GM23338 (cell line): ENCODE data around the gene CFAP74. TPM values are rescaled to one million over a fixed set of nuclear protein-coding genes. Genes with fewer than 3 reads are reported as not detected.

Source experiments
- ATAC-seq: fragments of 200-7000 bp; cut with Tn5 transposase; 3 replicates; pipeline ENCODE4 v1.9.1; 2020
- DNase-seq: peaks from one replicate; pipeline ENCODE4 v3.0.0-alpha.2; 2015; ENCODE audit warnings: low spot score
- H2AFZ ChIP-seq: fragments of 200-600 bp; sonication (generic); 2 replicates; pipeline ENCODE4 v1.8.0; 2016; ENCODE audit warnings: antibody characterized with exemption, mild to moderate bottlenecking, moderate library complexity
- H3F3A ChIP-seq: fragments of 200-600 bp; sonication (generic); replicated peaks from 2 replicates; pipeline ENCODE4 v1.8.0; 2017; ENCODE audit warnings: antibody characterized with exemption, mixed run types, low read depth
- H3K27ac ChIP-seq: fragments of 200-600 bp; sonication (generic); 2 replicates; pipeline ENCODE4 v1.6.1; 2016; ENCODE audit warnings: low read depth
- H3K27me3 ChIP-seq: fragments of 200-600 bp; sonication (generic); 2 replicates; pipeline ENCODE4 v1.8.0; 2016; ENCODE audit warnings: mild to moderate bottlenecking, mixed run types, moderate library complexity; ENCODE audit not compliant: insufficient read depth
- H3K36me3 ChIP-seq: fragments of 200-600 bp; sonication (generic); 2 replicates; pipeline ENCODE4 v1.8.0; 2016; ENCODE audit warnings: mild to moderate bottlenecking; ENCODE audit not compliant: insufficient read depth
- H3K4me1 ChIP-seq: fragments of 200-600 bp; sonication (generic); 2 replicates; pipeline ENCODE4 v1.8.0; 2016; ENCODE audit warnings: mild to moderate bottlenecking, moderate library complexity; ENCODE audit not compliant: insufficient read depth
- H3K4me2 ChIP-seq: fragments of 200-600 bp; sonication (generic); 2 replicates; pipeline ENCODE4 v1.7.1; 2017; ENCODE audit warnings: mixed run types
- H3K4me3 ChIP-seq: fragments of 200-600 bp; sonication (generic); 2 replicates; pipeline ENCODE4 v1.6.1; 2016; ENCODE audit warnings: mixed run types
- H3K79me2 ChIP-seq: fragments of 200-600 bp; sonication (generic); replicated peaks from 2 replicates; pipeline ENCODE4 v1.8.0; 2017; ENCODE audit warnings: mild to moderate bottlenecking; ENCODE audit not compliant: insufficient read depth
- H3K9me2 ChIP-seq: fragments of 200-600 bp; sonication (generic); 2 replicates; pipeline ENCODE4 v1.8.0; 2017; ENCODE audit not compliant: insufficient read depth
- H4K20me1 ChIP-seq: fragments of 200-600 bp; sonication (generic); replicated peaks from 2 replicates; pipeline ENCODE4 v1.8.0; 2017; ENCODE audit warnings: mild to moderate bottlenecking; ENCODE audit not compliant: insufficient read depth
- H3K27ac Mint-ChIP-seq: 2 replicates; pipeline ENCODE4 v1.8.0; 2020; ENCODE audit warnings: inconsistent platforms, mild to moderate bottlenecking, moderate library complexity, mixed read lengths
- H3K27me3 Mint-ChIP-seq: 3 replicates; pipeline ENCODE4 v1.8.0; 2022; ENCODE audit warnings: low read depth, mild to moderate bottlenecking, moderate library complexity, mixed read lengths, inconsistent platforms; ENCODE audit not compliant: insufficient read depth, poor library complexity
- H3K36me3 Mint-ChIP-seq: 3 replicates; pipeline ENCODE4 v1.8.0; 2021; ENCODE audit warnings: low read depth, mild to moderate bottlenecking, inconsistent platforms, moderate library complexity, mixed read lengths
- H3K4me1 Mint-ChIP-seq: 3 replicates; pipeline ENCODE4 v1.8.0; 2020; ENCODE audit warnings: mild to moderate bottlenecking, inconsistent platforms, mixed read lengths
- H3K4me3 Mint-ChIP-seq: 3 replicates; pipeline ENCODE4 v1.8.0; 2021; ENCODE audit warnings: moderate library complexity, mild to moderate bottlenecking, inconsistent platforms, mixed read lengths
- H3K9me3 Mint-ChIP-seq: 3 replicates; pipeline ENCODE4 v1.8.0; 2020; ENCODE audit warnings: moderate library complexity, mild to moderate bottlenecking, inconsistent platforms, mixed read lengths
- CREB1 ChIP-seq: fragments of 250-450 bp; sonication (Bioruptor Pico); IDR thresholded peaks from 2 replicates; pipeline ENCODE4 v1.5.0; 2020; ENCODE audit warnings: low read depth, mild to moderate bottlenecking, moderate library complexity
- ETS1 ChIP-seq: IDR thresholded peaks from 2 replicates; pipeline ENCODE4 v1.6.1; 2016; ENCODE audit warnings: antibody characterized with exemption
- EZH2 ChIP-seq: fragments of 200-600 bp; sonication (generic); IDR thresholded peaks from one replicate; pipeline ENCODE4 v1.8.0; 2017; ENCODE audit warnings: antibody characterized with exemption, mild to moderate bottlenecking, low read depth; ENCODE audit not compliant: unreplicated experiment
- EZH2phosphoT487 ChIP-seq: fragments of 200-600 bp; sonication (generic); IDR thresholded peaks from one replicate; pipeline ENCODE4 v1.8.1; 2018; ENCODE audit warnings: antibody characterized with exemption; ENCODE audit not compliant: unreplicated experiment
- JUNB ChIP-seq: IDR thresholded peaks from one replicate; pipeline ENCODE4 v1.6.1; 2016; ENCODE audit warnings: antibody characterized with exemption; ENCODE audit not compliant: unreplicated experiment
- NANOG ChIP-seq: IDR thresholded peaks from 2 replicates; pipeline ENCODE4 v1.6.1; 2016; ENCODE audit warnings: antibody characterized with exemption, borderline replicate concordance
- POLR2AphosphoS5 ChIP-seq: IDR thresholded peaks from 2 replicates; pipeline ENCODE4 v1.6.1; 2016; ENCODE audit warnings: antibody characterized with exemption, low read depth
- REST ChIP-seq: IDR thresholded peaks from one replicate; pipeline ENCODE4 v1.6.1; 2018; ENCODE audit warnings: antibody characterized with exemption; ENCODE audit not compliant: unreplicated experiment
- STAT1 ChIP-seq: IDR thresholded peaks from one replicate; pipeline ENCODE4 v1.6.1; 2016; ENCODE audit warnings: antibody characterized with exemption; ENCODE audit not compliant: unreplicated experiment
- ZNF114 ChIP-seq: fragments of 250-450 bp; sonication (Bioruptor Pico); IDR thresholded peaks from 2 replicates; pipeline ENCODE4 v1.5.0; 2020; ENCODE audit warnings: mild to moderate bottlenecking, moderate library complexity
- ZNF331 ChIP-seq: fragments of 250-450 bp; sonication (Bioruptor Pico); IDR thresholded peaks from 2 replicates; pipeline ENCODE4 v1.5.0; 2020; ENCODE audit warnings: low read depth, mild to moderate bottlenecking, moderate library complexity
- polyA plus RNA-seq: library from polyadenylated mRNA; unstranded; fragments of >200 nt; fragmentation: Nextera tagmentation; extraction: Ambion mirVana; gene quantifications from 2 replicates; pipeline ENCODE4 v1.2.1, GENCODE V29; 2016
- total RNA-seq: library from RNA; depleted of rRNA; stranded (reverse); fragments of >200 nt; shearing (Covaris generic); gene quantifications from 2 replicates; pipeline ENCODE4 v1.2.3, GENCODE V29; 2014
- TF ChIP-seq, protein P1 (sequence below): fragments of 250-450 bp; sonication (Bioruptor Pico); IDR thresholded peaks from 2 replicates; pipeline ENCODE4 v1.5.0; 2020; ENCODE audit warnings: mild to moderate bottlenecking, moderate library complexity
- TF ChIP-seq, protein P2 (sequence below), 2 experiments: fragments of 200-600 bp in 1 of 2; sonication (generic) in 1 of 2; conservative IDR thresholded peaks; 2 replicates each; pipeline versions ENCODE4 v1.5.1 to v1.6.1; 2016 to 2017; ENCODE audit warnings: antibody characterized with exemption in 2 of 2, low read depth in 2 of 2, mild to moderate bottlenecking in 2 of 2, moderate library complexity in 1 of 2

Gene CFAP74
- total and polyA plus RNA-seq, 2 experiments from 2014 or later, result 0.21 TPM; not detected in 1

DNA sequence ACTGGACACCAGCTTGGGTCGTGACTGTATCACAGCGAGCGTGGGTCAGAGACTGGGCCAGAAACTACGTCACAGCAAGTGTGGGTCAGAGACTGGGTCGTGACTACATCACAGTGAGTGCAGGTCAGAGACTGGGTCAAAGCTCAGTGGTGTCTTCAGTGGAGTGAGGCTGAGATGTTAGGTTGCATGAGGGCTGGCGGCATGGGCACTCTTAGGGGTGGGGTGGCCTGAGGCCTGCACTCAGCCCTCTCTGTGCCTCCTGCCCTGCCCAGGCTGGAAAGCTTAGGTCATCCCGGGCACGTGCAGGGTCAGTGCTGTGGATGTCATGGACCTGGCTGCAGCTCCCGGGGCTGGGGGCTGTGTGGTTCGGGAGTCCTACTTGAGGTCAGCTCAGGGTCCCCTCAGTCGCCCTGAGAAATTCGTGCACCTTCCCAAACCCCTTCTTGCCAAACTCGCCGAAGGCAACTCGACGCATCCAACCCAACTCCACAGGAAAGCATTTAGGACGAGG lies 19.0 kb downstream of the CFAP74 start:
- DNase-seq (no peak), ATAC-seq (no peak)
- H3K27me3 Mint-ChIP-seq, result peaks cover 14% of the 10 kb centered on the region
- H3K27ac Mint-ChIP-seq, result peak overlapping the region; percentile 5; the same call in 1 of the 2 replicates
- Histone ChIP-seq H4K20me1 (no peaks in the 10 kb centered on the region), H3K27me3 (no peaks in the 10 kb centered on the region), H3K27ac (no peak overlapping the region), H3F3A (no peaks in the 10 kb centered on the region), H3K9me2 (no peaks in the 10 kb centered on the region), H3K36me3 (no peaks in the 10 kb centered on the region), H2AFZ (peak overlapping the region; percentile 28; the same call in 1 of the 2 replicates), H3K79me2 (no peaks in the 10 kb centered on the region), H3K4me3 (no peak overlapping the region), H3K4me1 (no peaks in the 10 kb centered on the region), H3K4me2 (no peak overlapping the region)
- TF ChIP-seq ZNF331 (no peak), REST (no peak), ZNF114 (CRISPR knock-in tag) (no peak), ETS1 (no peak), JUNB (no peak), EZH2phosphoT487 (no peak), STAT1 (no peak), NANOG (no peak), EZH2 (no peak), POLR2AphosphoS5 (no peak), CREB1 (CRISPR knock-in tag) (no peak)
- TF ChIP-seq, protein P1, sequence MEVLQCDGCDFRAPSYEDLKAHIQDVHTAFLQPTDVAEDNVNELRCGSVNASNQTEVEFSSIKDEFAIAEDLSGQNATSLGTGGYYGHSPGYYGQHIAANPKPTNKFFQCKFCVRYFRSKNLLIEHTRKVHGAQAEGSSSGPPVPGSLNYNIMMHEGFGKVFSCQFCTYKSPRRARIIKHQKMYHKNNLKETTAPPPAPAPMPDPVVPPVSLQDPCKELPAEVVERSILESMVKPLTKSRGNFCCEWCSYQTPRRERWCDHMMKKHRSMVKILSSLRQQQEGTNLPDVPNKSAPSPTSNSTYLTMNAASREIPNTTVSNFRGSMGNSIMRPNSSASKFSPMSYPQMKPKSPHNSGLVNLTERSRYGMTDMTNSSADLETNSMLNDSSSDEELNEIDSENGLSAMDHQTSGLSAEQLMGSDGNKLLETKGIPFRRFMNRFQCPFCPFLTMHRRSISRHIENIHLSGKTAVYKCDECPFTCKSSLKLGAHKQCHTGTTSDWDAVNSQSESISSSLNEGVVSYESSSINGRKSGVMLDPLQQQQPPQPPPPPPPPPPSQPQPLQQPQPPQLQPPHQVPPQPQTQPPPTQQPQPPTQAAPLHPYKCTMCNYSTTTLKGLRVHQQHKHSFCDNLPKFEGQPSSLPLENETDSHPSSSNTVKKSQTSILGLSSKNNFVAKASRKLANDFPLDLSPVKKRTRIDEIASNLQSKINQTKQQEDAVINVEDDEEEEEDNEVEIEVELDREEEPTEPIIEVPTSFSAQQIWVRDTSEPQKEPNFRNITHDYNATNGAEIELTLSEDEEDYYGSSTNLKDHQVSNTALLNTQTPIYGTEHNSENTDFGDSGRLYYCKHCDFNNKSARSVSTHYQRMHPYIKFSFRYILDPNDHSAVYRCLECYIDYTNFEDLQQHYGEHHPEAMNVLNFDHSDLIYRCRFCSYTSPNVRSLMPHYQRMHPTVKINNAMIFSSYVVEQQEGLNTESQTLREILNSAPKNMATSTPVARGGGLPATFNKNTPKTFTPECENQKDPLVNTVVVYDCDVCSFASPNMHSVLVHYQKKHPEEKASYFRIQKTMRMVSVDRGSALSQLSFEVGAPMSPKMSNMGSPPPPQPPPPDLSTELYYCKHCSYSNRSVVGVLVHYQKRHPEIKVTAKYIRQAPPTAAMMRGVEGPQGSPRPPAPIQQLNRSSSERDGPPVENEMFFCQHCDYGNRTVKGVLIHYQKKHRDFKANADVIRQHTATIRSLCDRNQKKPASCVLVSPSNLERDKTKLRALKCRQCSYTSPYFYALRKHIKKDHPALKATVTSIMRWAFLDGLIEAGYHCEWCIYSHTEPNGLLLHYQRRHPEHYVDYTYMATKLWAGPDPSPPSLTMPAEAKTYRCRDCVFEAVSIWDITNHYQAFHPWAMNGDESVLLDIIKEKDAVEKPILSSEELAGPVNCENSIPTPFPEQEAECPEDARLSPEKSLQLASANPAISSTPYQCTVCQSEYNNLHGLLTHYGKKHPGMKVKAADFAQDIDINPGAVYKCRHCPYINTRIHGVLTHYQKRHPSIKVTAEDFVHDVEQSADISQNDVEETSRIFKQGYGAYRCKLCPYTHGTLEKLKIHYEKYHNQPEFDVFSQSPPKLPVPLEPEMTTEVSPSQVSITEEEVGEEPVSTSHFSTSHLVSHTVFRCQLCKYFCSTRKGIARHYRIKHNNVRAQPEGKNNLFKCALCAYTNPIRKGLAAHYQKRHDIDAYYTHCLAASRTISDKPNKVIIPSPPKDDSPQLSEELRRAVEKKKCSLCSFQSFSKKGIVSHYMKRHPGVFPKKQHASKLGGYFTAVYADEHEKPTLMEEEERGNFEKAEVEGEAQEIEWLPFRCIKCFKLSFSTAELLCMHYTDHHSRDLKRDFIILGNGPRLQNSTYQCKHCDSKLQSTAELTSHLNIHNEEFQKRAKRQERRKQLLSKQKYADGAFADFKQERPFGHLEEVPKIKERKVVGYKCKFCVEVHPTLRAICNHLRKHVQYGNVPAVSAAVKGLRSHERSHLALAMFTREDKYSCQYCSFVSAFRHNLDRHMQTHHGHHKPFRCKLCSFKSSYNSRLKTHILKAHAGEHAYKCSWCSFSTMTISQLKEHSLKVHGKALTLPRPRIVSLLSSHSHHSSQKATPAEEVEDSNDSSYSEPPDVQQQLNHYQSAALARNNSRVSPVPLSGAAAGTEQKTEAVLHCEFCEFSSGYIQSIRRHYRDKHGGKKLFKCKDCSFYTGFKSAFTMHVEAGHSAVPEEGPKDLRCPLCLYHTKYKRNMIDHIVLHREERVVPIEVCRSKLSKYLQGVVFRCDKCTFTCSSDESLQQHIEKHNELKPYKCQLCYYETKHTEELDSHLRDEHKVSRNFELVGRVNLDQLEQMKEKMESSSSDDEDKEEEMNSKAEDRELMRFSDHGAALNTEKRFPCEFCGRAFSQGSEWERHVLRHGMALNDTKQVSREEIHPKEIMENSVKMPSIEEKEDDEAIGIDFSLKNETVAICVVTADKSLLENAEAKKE (CRISPR knock-in tag), result no peak
- TF ChIP-seq, protein P2, sequence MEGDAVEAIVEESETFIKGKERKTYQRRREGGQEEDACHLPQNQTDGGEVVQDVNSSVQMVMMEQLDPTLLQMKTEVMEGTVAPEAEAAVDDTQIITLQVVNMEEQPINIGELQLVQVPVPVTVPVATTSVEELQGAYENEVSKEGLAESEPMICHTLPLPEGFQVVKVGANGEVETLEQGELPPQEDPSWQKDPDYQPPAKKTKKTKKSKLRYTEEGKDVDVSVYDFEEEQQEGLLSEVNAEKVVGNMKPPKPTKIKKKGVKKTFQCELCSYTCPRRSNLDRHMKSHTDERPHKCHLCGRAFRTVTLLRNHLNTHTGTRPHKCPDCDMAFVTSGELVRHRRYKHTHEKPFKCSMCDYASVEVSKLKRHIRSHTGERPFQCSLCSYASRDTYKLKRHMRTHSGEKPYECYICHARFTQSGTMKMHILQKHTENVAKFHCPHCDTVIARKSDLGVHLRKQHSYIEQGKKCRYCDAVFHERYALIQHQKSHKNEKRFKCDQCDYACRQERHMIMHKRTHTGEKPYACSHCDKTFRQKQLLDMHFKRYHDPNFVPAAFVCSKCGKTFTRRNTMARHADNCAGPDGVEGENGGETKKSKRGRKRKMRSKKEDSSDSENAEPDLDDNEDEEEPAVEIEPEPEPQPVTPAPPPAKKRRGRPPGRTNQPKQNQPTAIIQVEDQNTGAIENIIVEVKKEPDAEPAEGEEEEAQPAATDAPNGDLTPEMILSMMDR (conservative IDR thresholded peaks at IDR 0.05; ENCODE audit: low read depth in 2 of 2), result no peak
- H3K4me3 Mint-ChIP-seq, result no peak overlapping the region
- H3K9me3 Mint-ChIP-seq, result peaks cover 3% of the 10 kb centered on the region; the same call in 2 of the 3 replicates
- no peaks in the 10 kb centered on the region for H3K36me3 Mint-ChIP-seq
- peaks cover 4% of the 10 kb centered on the region; the same call in 1 of the 3 replicates for H3K4me1 Mint-ChIP-seq
